WTC11 (cell line): Measurements from ENCODE around the gene DNAL4. TPM values are rescaled to one million over a fixed set of nuclear protein-coding genes. Genes with fewer than 3 reads are reported as not detected.

Experiments used
- ATAC-seq: fragments of 200-7000 bp; cut with Tn5 transposase; 2 replicates; pipeline ENCODE4 v1.10.0; 2021; ENCODE audit warnings: mild to moderate bottlenecking, moderate library complexity
- CTCF ChIA-PET: fragments of 300-600 bp; sonication (Branson Sonifier 250); formaldehyde crosslinking; loops from one replicate; lab custom pipeline; 2021; ENCODE audit warnings: antibody characterized with exemption; lab: Charles Lee
- POLR2A ChIA-PET: fragments of 350-600 bp; sonication (Branson Sonifier 250); formaldehyde crosslinking; loops from one replicate; lab custom pipeline; 2021; ENCODE audit warnings: antibody characterized with exemption; lab: Charles Lee
- DNase-seq: peaks from one replicate; pipeline ENCODE4 v3.0.0; 2021; ENCODE audit warnings: low spot score
- H3K27ac Mint-ChIP-seq: 2 replicates; pipeline ENCODE4 v1.8.0; 2021; ENCODE audit warnings: mixed read lengths
- H3K27me3 Mint-ChIP-seq: 2 replicates; pipeline ENCODE4 v1.8.0; 2021; ENCODE audit warnings: low read depth, mild to moderate bottlenecking, moderate library complexity, mixed read lengths
- H3K36me3 Mint-ChIP-seq: 2 replicates; pipeline ENCODE4 v1.8.0; 2021; ENCODE audit warnings: mixed read lengths
- H3K4me1 Mint-ChIP-seq: 2 replicates; pipeline ENCODE4 v1.8.0; 2022; ENCODE audit warnings: mixed read lengths
- H3K4me3 Mint-ChIP-seq: 2 replicates; pipeline ENCODE4 v1.8.0; 2021; ENCODE audit warnings: mild to moderate bottlenecking, moderate library complexity, mixed read lengths
- H3K9me3 Mint-ChIP-seq: 2 replicates; pipeline ENCODE4 v1.8.0; 2021; ENCODE audit warnings: mixed read lengths
- ARID4B ChIP-seq: sonication (generic); formaldehyde crosslinking; IDR thresholded peaks from 2 replicates; pipeline ENCODE4 v1.8.0; 2023; ENCODE audit warnings: missing genetic modification reagents, mild to moderate bottlenecking, borderline replicate concordance
- FOXK1 ChIP-seq: sonication (generic); formaldehyde crosslinking; IDR thresholded peaks from 2 replicates; pipeline ENCODE4 v1.8.0; 2022; ENCODE audit warnings: mild to moderate bottlenecking, moderate library complexity, missing genetic modification reagents
- FOXP4 ChIP-seq: sonication (generic); formaldehyde crosslinking; IDR thresholded peaks from 2 replicates; pipeline ENCODE4 v1.8.0; 2022; ENCODE audit warnings: mild to moderate bottlenecking, missing genetic modification reagents
- GABPB1 ChIP-seq: sonication (generic); formaldehyde crosslinking; IDR thresholded peaks from 2 replicates; pipeline ENCODE4 v1.8.1; 2023; ENCODE audit warnings: mild to moderate bottlenecking, missing genetic modification reagents
- KAT7 ChIP-seq: sonication (generic); formaldehyde crosslinking; IDR thresholded peaks from 2 replicates; pipeline ENCODE4 v1.8.1; 2023; ENCODE audit warnings: missing genetic modification reagents, mild to moderate bottlenecking, borderline replicate concordance
- OVOL2 ChIP-seq: fragments of 250-450 bp; sonication (Bioruptor Pico); IDR thresholded peaks from 2 replicates; pipeline ENCODE4 v1.9.0; 2021; ENCODE audit warnings: mild to moderate bottlenecking, borderline replicate concordance
- PRDM15 ChIP-seq: sonication (generic); formaldehyde crosslinking; IDR thresholded peaks from 2 replicates; pipeline ENCODE4 v1.8.0; 2022; ENCODE audit warnings: missing genetic modification reagents
- RORB ChIP-seq: fragments of 250-450 bp; sonication (Bioruptor Pico); IDR thresholded peaks from 2 replicates; pipeline ENCODE4 v1.9.0; 2021; ENCODE audit warnings: mild to moderate bottlenecking
- STAT6 ChIP-seq: sonication (generic); formaldehyde crosslinking; conservative IDR thresholded peaks from 2 replicates; pipeline ENCODE4 v1.8.1; 2023; ENCODE audit warnings: mild to moderate bottlenecking, low read depth, missing genetic modification reagents, moderate library complexity
- ZNF121 ChIP-seq: sonication (generic); formaldehyde crosslinking; IDR thresholded peaks from 2 replicates; pipeline ENCODE4 v1.8.0; 2023; ENCODE audit warnings: missing genetic modification reagents
- ZNF416 ChIP-seq: fragments of 250-450 bp; sonication (Bioruptor Pico); IDR thresholded peaks from 2 replicates; pipeline ENCODE4 v1.9.0; 2021; ENCODE audit warnings: mild to moderate bottlenecking, inconsistent platforms
- ZNF425 ChIP-seq: fragments of 250-450 bp; sonication (Bioruptor Pico); conservative IDR thresholded peaks from 2 replicates; pipeline ENCODE4 v1.9.0; 2021; ENCODE audit warnings: mild to moderate bottlenecking
- ZNF671 ChIP-seq: fragments of 250-450 bp; sonication (Bioruptor Pico); IDR thresholded peaks from 2 replicates; pipeline ENCODE4 v1.8.0; 2021; ENCODE audit warnings: mild to moderate bottlenecking
- total RNA-seq: library from RNA; stranded (reverse); gene quantifications from 3 replicates; pipeline ENCODE4 v1.2.3, GENCODE V29; 2021

Gene DNAL4
- total RNA-seq, 1 experiment from 2014 or later: 11.8 TPM

GRCh38 chr22:38828191-38828590 is 34.2 kb upstream of the DNAL4 start (continued):
- TF ChIP-seq KAT7 (CRISPR knock-in tag) (no peak), FOXP4 (no peak), ZNF121 (CRISPR knock-in tag) (no peak), RORB (CRISPR knock-in tag) (no peak), GABPB1 (no peak), ZNF425 (no peak), ARID4B (no peak), ZNF671 (CRISPR knock-in tag) (no peak), PRDM15 (CRISPR knock-in tag) (no peak), FOXK1 (CRISPR knock-in tag) (no peak)
- TF ChIP-seq, all 79 proteins: peak for 0

- TF ChIP-seq OVOL2: no peak
- TF ChIP-seq ZNF416 (CRISPR knock-in tag): no peak
- TF ChIP-seq STAT6 (CRISPR knock-in tag): no peak
- TF ChIP-seq, all 79 proteins: peak for 0
Measured at GRCh38 chr22:38827510-38827909, 33.6 kb upstream of the DNAL4 start.

More at GRCh38 chr22:38827510-38827909, 33.6 kb upstream of the DNAL4 start:
- DNase-seq (no peak), ATAC-seq (no peak)
- Mint-ChIP-seq H3K9me3 (no peaks in the 10 kb centered on the region), H3K27me3 (no peaks in the 10 kb centered on the region), H3K27ac (no peak overlapping the region), H3K36me3 (no peaks in the 10 kb centered on the region), H3K4me3 (no peak overlapping the region), H3K4me1 (peaks cover 3% of the 10 kb centered on the region; the same call in 1 of the 2 replicates)
- ChIA-PET CTCF (interaction anchor here (1.1 to 5.8 kb wide), 4 partner anchors 15 to 61 kb away, joined by 3 to 31 read pairs (median 6); no protein-coding TSS in a partner anchor), POLR2A (interaction anchor here (0.7 kb wide), 1 partner anchor 80 kb away, joined by 3 read pairs; no protein-coding TSS in a partner anchor)
